RPMI7951 (cell line): ENCODE measurements around the gene ZBTB44. TPM values are rescaled to one million over a fixed set of nuclear protein-coding genes. Genes with fewer than 3 reads are reported as not detected.
"Not testable (repeated sequence)": the region's sequence is repeated elsewhere in the genome, so short reads cannot be mapped to it uniquely, and the experiment has no call there.

ENCODE experiments used
- DNase-seq: peaks from one replicate; pipeline ENCODE4 v3.0.0-alpha.2; 2012; ENCODE audit warnings: low read depth
- total RNA-seq: library from RNA; depleted of rRNA; stranded (reverse); fragments of >200 nt; shearing (Covaris generic); gene quantifications from 2 replicates; pipeline ENCODE4 v1.2.3, GENCODE V29; 2014

Gene ZBTB44
- total RNA-seq, 1 experiment from 2014 or later, result 19.6 TPM

DNA sequence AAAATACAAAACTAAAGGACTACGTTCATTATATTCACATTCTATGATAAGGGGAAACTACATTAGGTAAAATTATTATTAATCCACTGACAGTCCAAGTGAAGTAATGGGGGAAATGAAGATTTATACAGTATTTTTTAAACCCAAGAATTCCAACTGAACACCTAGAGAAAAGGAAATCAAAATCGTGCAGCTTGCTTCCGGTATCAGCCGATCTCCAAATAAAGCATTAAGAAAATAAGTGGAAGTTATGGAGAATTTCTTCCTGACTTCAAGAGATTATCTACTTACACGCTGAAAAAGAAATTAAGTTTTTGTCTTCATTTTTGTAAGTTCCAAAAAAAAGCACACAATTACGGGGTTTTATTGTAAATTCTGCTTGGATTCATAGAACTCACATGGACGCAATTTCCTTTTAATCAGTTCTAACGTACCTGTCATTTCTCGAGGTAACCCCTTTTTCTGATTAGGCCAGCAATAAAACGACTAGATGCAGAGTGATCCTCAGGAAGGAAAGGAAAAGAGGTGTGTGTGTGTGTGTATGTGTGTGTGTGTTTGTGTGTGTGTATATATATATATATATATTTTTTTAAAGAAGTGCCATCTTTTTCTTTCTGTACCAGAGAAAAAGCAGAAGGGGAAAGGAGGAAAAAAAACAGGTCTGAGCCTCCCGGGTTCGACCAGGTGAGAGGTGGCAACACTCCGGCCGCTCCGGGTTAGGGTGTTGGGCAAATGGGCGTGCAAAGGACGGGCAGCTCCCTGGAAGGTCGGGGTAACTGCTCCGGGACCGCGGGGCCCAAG lies 1.1 kb downstream of the ZBTB44 start:
- no peak for DNase-seq

DNA sequence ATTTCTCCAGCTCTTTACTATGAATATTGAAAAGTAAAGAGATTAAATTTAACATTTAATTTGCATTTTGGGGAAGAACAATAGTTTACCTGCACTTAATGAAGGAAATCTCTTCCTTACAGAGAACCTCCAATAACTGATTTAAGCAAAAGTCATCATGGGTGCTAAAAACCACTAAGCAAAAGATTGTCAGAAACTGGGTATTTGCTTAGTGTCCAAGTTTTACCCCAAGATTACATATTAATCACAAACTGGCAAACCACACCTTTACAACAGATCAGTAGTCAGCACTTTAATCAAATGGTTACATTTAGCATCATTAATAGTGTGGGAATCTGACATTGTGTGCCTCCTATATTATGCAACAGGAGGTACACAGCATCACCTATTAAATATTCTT lies 2.7 kb downstream of the ZBTB44 start:
- DNase-seq, result no peak

DNA sequence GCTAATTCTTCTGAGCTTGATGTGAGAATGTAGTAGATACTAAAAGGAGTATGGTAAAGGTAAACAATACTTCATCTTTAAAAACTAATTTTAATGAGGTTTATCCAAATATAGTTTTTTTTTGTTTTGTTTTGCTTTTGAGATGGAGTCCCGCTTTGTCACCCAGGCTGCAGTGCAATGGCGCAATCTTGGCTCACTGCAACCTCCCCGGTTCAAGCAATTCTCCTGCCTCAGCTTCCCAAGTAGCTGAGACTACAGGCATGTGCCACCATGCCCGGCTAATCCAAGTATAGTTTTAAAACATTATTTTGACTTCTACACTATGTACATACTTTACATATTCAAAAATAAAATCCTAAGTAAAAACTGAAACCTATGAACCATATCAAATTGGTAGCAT lies 4.1 kb downstream of the ZBTB44 start:
- no peak for DNase-seq

DNA sequence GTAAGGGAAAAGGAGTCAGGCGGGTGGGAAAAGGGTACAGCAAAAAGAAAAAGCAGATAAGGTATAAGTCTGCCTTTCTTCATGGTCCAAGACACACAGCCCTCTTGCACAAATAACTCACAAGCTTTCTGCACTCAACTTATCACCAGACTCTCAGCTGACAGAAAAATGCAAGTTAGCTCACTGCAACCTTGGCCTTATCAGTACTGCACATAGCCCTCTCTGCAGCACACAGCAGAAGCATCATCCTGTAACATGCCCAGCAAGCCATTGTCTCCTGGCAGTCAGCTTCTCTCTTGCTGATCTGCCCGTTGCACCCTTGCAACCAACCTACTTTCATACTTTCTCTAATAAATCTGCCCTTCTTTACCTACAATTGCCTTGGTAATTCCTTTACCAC lies 5.8 kb downstream of the ZBTB44 start:
- DNase-seq, result no peak

DNA sequence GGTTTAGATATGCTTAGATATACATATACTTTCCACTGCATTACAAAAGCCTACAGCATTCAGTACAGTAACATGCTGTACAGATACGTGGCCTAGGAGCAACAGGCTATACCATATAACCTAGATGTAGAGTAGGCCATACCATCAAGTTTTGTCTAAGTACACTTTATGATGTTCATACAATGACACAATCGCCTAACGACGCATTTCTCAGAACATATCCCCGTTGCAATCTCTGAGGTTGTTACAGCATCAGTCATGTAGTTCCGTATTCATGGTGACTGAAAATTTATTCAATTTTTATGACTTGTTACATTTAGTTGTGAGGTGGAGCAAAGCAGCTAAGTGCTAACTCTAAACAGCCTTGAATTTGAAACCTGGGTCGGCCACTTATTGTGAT lies 6.7 kb downstream of the ZBTB44 start:
- DNase-seq, result no peak

DNA sequence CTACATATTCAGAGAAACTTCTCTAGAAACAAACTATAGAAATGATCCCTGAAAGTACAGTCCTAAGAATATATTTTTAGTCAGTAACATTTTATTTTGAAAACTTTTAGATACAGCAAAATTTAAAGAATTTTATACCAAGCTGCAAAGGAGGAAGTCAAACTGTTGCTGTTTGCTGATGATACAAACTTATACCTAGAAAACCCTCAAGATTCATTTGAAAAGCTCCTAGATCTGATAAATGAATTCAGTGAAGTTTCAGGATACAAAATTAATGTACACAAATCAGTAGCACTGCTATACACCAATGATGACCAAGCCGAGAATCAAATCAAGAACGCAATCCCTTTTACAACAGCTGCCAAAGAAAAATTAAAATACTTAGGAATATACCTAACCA lies 10.1 kb downstream of the ZBTB44 start:
- no peak for DNase-seq

DNA sequence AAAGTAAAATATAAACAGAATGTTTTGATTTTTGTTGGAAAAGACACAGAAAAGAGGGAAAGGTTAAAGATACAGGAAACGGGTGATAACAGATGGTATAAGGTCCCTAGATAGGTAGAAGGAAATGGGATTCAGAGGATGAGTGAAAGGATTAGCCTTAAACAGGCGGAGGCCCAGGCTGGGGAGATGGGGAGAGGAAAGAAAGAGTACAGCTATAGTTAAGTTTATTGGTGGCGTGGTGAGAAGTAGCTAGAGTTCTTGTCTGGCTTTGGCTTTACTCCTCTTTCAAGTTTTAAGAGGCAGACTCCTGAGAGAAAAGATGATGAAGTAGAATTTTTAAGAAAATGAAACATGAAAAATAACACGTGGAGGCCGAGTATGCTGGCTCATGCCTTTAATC lies 13.7 kb downstream of the ZBTB44 start:
- no peak for DNase-seq

DNA sequence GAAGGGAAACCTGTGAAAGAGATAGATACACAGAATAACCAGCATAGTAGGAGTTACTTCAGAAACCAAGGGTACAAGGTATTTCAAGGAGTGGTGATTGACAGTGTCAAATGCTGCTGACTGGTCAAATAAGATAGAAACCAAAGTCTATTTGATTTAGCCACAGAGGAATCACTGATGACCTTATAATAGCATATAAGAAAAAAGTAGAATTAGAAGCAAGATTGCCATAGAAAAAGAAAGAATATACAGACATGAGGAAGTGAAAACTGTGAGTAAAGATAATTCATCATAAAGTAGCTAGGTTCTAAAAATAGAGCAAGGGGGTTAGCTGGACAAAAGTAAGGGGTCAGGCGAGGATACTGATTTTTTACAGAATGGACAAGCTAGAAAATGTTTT lies 14.2 kb downstream of the ZBTB44 start:
- no peak for DNase-seq

DNA sequence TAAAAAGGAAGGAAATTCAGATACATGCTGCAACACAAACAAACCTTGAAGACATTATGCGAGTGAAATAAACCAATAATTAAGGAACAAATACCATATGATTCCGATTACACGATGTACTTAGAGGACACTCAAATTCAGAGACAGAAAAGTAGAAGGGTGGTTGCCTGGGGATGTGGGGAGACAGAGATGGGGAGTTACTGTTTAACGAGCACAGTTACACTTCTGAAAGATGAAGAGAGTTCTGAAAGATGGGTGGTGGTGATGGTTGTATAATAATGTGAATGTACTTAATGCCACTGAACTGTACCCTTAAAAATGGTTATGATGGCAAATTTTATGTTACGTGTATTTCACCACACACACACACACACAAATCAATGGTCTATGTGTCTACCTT lies 14.7 kb downstream of the ZBTB44 start:
- DNase-seq, result no peak

DNA sequence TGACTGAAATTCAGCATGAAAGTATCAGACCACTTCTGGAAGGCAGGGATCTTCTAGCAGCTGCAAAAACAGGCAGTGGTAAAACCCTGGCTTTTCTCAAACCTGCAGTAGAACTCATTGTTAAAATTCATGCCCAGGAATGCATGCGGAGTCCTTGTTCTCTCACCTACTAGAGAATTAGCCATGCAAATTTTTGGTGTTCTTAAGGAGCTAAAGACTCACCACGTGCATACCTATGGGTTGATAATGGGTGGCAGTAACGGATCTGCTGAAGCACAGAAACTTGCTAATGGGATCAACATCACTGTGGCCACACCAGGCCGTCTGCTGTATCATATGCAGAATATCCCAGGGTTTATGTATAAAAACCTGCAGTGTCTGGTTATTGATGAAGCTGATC lies 19.1 kb downstream of the ZBTB44 start:
- no peak for DNase-seq

DNA sequence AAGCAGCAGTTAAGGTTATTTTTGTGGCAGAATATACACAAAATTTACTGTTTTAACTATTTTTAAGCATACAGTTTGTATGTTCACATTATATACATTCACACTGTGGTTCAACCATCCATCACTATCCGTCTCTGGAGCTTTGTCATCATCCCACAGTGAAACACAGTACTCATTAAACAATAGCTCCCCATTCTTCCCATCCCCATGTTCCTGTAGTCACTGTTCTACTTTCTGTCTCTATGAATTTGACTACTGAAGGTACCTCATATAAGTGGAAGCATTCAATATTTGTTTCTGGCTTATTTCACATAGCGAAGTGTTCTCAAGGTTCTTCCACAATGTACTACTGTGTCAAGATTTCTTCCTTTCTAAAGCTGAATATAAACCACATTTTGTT lies 32.6 kb downstream of the ZBTB44 start:
- no peak for DNase-seq

DNA sequence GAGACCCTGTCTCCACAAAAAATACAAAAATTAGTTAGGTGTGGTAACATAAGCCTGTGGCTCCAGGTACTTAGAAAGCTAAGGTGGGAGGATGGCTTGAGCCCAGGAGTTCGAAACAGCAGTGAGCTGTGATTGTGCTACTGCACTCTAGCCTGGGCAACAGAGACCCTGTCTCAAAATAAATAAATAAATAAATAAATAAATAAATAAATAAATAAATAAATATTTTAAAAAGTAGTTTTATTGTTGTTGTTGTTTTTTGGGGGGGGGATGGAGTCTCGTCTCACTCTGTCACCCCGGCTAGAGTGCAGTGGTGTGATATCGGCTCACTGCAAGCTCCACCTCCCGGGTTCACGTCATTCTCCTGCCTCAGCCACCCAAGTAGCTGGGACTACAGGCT lies 33.4 kb downstream of the ZBTB44 start:
- not testable (repeated sequence) for DNase-seq

DNA sequence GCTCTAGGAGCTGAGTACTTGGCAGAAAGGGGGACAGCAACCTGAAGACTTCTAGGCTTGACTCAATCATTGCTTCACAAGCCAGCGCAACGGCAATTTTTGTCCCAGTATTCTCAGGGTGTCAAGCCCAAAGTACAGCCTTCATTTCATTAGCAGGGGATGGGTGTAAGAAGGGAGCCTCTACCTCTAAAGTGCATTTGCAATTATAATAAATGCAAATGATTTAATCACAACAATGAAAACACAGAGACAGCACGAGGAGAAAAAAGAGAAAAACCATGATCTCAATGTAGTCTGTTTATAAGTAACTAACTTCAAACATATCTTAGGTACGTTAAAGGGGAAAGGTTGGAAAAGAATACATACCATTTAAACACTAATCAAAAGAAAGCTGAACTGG lies 34.7 kb downstream of the ZBTB44 start:
- no peak for DNase-seq

DNA sequence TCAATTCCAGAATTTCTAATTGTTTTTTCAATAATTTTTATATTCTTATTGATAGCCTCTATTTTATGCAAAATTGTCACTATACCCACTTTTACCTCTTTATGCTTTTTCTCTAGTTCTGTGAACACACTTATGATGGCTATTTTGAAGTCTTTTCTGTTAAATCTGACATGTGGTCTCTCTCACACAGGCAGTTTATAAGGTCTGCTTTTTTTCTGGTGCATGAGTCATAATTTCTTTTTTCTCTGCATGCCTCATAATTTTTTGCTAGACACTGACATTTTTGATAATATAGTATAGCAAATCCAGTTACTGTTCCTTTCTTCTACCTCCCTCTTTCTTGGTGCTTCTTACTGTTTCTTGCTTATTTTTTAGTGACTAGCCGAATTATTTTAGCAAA lies 36.0 kb downstream of the ZBTB44 start:
- no peak for DNase-seq

DNA sequence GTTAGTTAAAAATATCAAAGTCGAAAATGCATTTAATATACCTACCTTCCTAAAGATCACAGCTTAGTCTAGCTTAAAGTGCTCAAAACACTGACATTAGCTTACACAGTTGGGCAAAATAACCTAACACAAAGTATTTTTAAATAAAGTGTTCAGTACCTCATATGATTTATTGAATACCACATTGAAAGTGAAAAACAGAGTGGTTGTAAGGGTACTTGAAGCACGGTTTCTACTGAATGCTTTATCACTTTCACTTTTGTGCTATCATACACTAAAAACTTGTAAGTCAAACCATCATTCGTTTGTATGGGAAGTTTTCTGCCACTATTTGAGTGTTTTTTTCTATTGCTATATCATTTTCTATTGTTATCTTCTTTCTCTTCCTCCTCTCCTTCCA lies 36.6 kb downstream of the ZBTB44 start:
- no peak for DNase-seq

DNA sequence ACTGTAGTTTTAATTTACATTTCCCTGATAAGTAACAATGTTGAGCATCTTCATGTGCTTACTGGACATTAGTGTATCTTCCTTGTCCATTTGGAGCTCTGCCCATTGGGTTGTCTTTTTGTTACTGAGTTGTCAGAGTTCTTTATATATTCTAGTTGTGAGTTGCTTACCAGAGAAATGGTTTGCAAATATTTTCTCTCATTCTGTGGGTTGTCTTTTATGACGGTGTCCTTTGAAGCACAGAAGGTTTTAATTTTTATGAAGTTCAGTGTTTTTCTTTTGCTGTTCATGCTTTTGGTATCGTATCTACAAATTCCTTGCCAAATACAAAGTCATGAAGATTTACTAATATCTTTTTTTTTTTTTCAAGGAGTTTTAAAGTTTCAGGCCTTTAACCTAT lies 42.4 kb downstream of the ZBTB44 start:
- no peak for DNase-seq

DNA sequence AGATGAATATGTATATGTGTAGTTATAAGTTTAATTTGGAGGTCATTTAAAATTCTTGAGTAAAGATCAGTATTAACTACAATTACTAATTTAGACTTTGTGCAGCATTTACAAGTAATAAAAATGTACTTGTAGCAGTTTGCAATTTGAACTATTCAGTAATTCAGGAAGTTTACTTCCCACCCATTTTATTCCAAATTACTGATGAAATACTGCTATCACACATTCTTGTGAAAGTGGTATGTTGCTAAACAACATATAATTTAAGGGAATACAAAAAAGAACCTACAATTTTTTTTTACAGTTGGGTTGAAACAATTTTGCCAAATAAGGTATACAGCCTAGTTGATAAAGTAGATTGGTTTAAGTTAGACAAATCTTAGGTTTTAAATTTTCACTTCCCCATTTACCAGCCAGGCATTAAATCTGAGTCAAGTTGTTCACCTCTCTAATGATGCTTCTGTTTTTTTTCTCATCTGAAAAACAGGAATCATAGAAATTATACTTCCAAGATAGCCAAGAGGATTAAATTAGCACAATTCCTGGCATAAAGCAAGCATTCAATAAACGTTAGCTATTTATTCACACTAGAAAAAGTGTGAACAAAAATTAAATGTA lies 45.3 kb downstream of the ZBTB44 start:
- no peak for DNase-seq

DNA sequence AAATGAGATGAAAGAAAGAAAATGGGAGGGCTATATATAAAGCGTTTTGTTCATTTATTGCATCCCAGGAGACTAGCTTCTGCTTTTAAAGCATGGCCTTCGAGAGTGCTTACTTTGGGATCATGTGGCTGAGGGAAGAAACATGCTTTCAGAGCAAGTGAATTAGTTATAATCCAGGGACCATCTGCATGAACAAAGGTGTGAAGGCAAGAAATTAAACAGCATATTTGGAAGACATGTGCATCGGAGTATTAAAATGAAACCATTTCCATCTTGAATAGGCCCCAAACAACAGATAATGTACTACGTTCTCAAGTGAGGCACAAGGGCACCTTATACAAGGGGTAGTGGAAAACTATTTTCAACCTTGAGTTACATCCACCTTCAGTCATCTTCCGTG lies 51.4 kb downstream of the ZBTB44 start:
- DNase-seq, result no peak

DNA sequence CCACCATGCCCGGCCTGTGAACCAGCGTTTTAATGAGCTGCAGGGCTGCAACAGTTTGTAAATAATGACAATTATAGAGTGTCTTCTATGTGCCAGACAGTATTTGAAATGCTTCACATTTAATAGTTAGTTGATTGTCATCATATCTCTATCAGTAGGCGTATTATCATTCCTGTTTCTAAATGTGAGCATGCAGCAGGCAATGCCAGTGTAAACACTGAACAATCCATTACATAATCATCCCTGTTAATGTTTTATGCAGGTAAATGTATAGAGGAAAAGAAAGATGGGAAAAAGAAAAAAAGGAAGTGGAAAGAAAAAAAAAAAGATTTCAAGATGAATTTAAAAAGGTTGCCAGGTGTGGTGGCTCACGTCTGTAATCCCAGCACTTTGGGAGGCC lies 52.3 kb downstream of the ZBTB44 start:
- DNase-seq, result no peak

DNA sequence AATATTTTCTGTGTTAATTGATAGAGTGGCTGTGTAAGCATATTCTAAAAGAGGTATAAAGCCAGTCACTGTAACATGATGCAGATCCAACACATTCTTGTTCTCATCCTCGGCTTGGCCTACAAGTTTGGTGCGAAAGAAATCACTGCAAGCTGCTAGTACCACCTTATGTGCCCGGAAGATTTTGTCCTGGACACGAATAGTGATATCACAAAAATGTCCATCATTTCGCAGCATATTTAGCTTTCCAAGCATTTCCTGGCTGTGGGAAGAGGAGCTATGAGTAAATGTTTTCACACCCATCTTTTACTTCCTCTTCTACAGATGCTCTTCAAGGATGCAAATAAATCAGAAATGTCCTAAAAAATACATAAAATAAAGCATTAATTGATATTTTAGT lies 53.1 kb downstream of the ZBTB44 start:
- DNase-seq, result no peak

DNA sequence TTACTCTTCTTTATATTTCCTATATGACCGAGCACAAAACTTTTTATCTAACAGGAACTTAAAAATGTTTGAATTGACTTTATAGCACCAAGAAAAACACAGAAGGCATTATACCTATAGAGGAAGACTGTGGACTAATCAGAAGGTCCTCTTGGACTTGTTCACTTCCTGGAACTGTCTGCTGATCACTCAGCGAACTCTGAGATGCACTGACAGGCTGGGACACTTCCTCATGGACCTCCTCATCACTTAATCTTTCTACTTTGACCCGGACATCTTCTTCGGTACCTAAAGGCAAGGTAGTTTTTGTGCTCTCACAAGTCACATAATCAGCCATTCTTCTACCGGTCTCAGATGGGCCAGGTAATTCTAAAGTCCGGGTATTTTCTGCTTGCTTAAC lies 54.0 kb downstream of the ZBTB44 start:
- no peak for DNase-seq

DNA sequence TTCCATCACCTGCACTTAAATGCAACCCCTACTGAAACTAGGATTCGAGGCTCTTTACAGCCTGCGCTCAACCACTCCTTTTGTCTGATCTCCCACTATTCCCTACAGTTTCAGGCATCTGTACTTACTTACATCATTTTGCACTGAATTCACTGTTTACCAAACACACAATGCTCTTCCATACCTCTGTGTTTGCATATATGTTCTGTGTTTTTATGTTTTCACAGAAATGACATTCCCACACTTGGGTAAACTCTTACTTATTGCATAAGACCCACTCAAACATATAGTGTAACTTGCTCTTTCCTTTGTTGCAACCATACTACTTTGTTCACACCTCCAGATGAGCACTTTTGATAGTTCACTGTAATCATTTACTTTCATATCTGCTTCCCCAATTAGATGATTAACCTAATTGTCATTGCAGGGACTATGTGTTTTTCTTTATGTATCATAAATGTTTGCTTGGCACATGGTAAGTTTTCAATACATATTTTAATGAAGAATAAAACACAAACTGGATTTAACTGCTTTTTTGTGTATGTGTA lies 54.6 kb downstream of the ZBTB44 start:
- no peak for DNase-seq

DNA sequence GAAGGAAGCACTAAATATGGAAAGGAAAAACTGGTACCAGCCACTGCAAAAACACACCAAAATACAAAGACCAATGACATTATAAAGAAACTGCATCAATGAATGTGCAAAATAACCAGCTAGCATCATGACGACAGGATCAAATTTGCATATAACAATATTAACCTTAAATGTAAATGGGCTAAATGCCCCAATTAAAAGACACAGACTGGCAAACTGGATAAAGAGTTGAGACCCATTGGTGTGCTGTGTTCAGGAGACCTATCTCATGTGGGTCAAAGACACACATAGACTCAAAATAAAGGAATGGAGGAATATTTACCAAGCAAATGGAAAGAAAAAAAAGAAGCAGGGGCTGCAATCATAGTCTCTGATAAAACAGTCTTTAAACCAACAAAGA lies 63.0 kb downstream of the ZBTB44 start:
- DNase-seq, result not testable (repeated sequence)

DNA sequence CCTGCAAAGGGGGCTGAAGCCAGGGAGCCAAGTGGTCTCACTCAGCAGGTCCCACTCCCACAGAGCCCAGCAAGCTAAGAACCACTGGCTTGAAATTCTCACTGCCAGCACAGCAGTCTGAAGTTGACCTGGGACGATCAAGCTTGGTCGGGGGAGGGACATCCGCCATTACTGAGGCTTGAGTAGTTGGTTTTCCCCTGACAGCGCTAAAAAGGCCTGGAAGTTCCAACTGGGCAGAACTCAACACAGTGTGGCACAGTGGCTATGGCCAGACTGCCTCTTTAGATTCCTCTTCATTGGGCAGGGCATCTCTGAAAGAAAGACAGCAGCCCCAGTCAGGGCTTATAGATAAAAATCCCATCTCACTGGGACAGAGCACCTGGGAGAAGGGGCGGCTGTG lies 64.8 kb downstream of the ZBTB44 start:
- DNase-seq, result not testable (repeated sequence)
